ENCODE measurements around the gene ADGRE1. TPM values are rescaled to one million over a fixed set of nuclear protein-coding genes. Genes with fewer than 3 reads are reported as not detected.
"Not testable (repeated sequence)": the region's sequence is repeated elsewhere in the genome, so short reads cannot be mapped to it uniquely, and the experiment has no call there.

ADGRE1 gene
- total RNA-seq, 1 donor from 2014 or later = 1.8 TPM

DNA sequence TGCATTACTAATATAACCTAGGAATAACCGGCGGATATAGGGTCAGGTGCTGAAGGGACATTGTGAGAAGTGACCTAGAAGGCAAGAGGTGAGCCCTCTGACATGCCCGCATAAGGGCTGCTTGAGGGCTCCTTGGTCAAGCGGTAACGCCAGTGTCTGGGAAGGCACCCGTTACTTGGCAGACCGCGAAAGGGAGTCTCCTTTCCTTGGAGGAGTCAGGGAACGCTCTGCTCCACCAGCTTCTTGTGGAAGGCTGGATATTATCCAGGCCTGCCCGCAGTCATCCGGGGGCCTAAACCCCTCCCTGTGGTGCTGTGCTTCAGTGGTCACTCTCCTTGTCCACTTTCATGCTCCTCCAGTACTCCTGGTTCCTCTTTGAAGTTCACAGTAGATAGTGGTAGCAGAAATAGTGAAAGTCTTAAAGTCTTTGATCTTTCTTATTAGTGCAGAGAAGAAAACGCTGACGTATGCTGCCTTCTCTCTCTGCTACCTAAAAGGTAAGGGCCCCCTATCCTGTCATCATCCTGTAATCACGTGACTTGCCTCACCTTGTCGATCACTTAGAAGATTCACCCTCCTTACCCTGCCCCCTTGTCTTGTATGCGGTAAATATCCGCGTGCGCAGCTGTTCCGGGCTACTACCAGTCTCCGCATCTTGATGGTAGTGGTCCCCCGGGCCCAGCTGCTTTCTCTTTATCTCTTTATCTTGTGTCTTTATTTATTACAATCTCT, 18.1 kb upstream of the ADGRE1 start:
- intact Hi-C loops (cut with DNase I) = loop anchor here (10.0 kb wide), 1 partner anchor 245 kb away; no protein-coding TSS in a partner anchor
- not testable (repeated sequence) for ATAC-seq; DNase-seq (ENCODE audit: low spot score)

DNA sequence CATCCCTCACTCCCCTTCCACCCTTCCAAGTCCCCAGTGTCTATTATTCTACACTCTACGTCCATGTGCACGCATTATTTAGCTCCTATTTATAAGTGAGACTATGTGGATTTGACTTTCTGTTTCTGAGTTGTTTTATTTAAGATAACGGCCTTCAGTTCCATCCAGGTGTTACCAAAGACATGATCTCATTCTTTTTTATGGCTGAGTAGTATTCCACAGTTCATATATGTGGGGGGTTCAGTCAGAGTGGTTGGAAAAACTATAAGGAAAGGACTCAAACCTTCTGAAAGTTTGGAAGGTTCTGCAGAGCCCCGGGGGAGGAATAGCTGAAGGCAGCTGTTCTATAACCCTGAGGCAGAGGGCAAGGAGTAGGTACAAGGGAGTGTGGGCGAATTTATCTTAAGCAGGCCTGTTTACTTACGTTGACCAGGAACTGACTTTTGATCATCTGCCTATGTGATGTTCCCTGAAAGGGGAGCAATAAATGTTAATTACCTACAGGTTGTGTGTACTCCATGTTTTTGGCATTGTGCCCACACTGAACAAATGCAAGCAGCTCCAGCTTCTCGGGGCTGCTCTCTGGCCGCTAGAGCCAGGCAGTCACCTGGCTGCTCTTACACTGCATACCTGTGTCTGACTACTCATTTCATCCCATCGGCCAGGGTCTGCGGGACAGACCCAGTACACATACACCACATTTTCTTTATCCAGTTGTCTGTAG, 13.5 kb upstream of the ADGRE1 start:
- ATAC-seq = no peak
- intact Hi-C loops (cut with DNase I) = no loop called here

GRCh38 chr19:6875218-6875617, 12.2 kb upstream of the ADGRE1 start:
- no peak for ATAC-seq
- intact Hi-C loops (cut with DNase I) = no loop called here
- DNase-seq (ENCODE audit: low spot score) = no peak

More for the DNA sequence above, 13.5 kb upstream of the ADGRE1 start:
- no peak for DNase-seq (ENCODE audit: low spot score)

- DNase-seq (ENCODE audit: low spot score) (no peak), ATAC-seq (no peak)
- intact Hi-C loops (cut with DNase I) = no loop called here
Observed at GRCh38 chr19:6876748-6877147, 10.6 kb upstream of the ADGRE1 start.

GRCh38 chr19:6877766-6878165, 9.6 kb upstream of the ADGRE1 start:
- ATAC-seq (no peak), DNase-seq (ENCODE audit: low spot score) (no peak)
- intact Hi-C loops (cut with DNase I) = no loop called here

GRCh38 chr19:6886277-6886897, 992 bp upstream of the ADGRE1 start:
- intact Hi-C loops (cut with DNase I) = no loop called here
- DNase-seq (ENCODE audit: low spot score) (no peak), ATAC-seq (no peak)

DNA sequence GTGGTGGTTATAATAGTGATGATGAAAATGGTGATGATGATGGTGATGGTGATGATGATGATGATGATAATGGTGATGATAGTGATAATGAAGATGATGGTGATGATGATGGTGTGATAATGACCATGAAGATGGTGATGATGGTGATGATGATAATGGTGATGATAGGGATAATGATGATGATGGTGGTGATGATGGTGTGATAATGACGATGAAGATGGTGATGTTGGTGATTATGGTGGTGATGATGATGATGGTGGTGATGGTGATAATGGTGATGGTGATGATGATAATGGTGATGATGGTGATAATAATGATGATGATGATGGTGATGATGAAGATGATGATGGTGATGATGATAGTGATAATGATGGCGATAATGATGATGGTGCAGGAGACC, 1.6 kb downstream of the ADGRE1 start:
- DNase-seq (ENCODE audit: low spot score) = no peak
- intact Hi-C loops (cut with DNase I) = no loop called here
- ATAC-seq = no peak

GRCh38 chr19:6890401-6890913, 3.1 kb downstream of the ADGRE1 start:
- no peak for ATAC-seq
- DNase-seq (ENCODE audit: low spot score) = no peak
- intact Hi-C loops (cut with DNase I) = no loop called here

GRCh38 chr19:6890938-6891337, 3.6 kb downstream of the ADGRE1 start:
- intact Hi-C loops (cut with DNase I) = no loop called here
- no peak for ATAC-seq
- DNase-seq (ENCODE audit: low spot score) = no peak

- DNase-seq (ENCODE audit: low spot score) (no peak), ATAC-seq (no peak)
- intact Hi-C loops (cut with DNase I) = no loop called here
Observed at GRCh38 chr19:6891761-6892385, 4.5 kb downstream of the ADGRE1 start.

GRCh38 chr19:6894313-6894712, 6.9 kb downstream of the ADGRE1 start:
- intact Hi-C loops (cut with DNase I) = no loop called here
- ATAC-seq = no peak
- DNase-seq (ENCODE audit: low spot score) = no peak

DNA sequence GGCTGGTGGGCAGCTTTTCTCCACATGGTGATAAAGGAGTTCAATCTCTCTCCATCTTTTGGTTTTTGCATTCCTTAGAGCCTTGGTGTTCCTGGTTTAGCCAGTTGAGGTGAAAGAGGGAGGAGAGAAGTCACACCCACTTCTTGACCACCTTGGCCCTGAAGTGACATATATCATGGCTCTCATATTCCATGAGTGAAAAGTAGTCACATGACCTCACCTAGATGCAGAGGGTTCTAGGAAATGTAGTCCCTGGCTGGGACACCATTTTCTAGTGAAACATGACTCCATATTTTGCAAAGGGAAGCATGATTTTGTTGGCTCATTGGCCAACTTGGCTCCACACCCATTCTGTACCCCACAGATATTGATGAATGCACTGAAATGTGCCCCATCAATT, 16.1 kb downstream of the ADGRE1 start:
- intact Hi-C loops (cut with DNase I) = no loop called here
- DNase-seq (ENCODE audit: low spot score) (no peak), ATAC-seq (no peak)

DNA sequence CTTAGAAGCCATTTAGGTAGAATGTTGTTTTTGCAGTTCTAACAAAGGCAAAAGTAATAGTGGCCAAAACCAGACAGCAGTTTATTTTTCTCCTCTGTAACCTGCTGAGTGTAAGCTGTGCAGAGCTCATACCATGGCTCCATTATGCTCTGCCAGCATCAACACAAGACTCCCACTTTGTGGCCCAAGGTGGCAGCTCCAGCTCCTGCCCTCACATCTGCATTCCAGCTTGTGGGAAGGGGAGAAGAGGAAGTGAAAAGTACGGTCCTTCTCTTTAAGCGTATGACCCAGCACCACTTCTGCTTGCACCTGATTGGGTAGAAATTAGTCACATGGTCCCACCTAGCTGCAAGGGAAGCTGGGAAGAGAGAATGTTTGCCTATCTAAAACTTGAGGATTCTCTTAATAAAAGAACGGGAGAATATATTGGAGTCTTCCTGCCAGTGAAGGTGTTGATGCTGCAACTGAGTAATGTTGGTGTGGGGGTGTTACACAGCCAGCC, 19.2 kb downstream of the ADGRE1 start:
- DNase-seq (ENCODE audit: low spot score) (no peak), ATAC-seq (no peak)
- intact Hi-C loops (cut with DNase I) = no loop called here

DNA sequence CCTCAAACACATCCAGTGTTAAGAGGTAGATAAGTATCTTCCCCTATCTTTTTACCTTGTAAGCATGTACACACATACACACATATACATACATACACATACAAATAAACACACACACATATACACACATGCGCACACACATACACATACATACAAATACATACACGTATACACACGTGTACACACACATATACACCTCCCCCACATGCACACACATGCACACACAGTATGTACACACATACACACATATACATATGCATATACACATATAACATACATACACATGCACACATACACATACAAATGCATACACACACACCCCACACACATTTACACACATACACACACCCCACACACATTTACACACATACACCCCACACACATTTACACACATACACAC, 24.1 kb downstream of the ADGRE1 start:
- ATAC-seq (no peak), DNase-seq (ENCODE audit: low spot score) (no peak)
- intact Hi-C loops (cut with DNase I) = no loop called here

DNA sequence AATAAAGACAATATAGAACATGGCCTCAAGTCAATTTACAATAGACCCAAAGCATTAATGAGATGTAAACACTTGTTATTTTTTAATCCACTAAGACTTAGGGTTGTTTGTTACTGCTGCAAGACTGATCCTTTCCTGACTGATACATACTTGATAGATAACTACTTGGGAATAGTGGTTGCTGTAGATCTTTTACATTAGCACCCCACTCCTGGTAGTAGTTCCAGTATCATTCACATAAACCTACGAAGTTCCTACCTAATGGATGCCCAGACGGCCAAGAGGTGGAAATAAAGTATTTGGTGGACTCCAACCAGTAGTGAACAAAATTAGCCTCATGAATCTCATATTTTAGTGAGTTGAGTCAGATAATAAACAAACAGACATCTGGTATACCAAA, 26.9 kb downstream of the ADGRE1 start:
- ATAC-seq (no peak), DNase-seq (ENCODE audit: low spot score) (no peak)
- intact Hi-C loops (cut with DNase I) = no loop called here

- DNase-seq (ENCODE audit: low spot score) = no peak
- no peak for ATAC-seq
- intact Hi-C loops (cut with DNase I) = no loop called here
Observed at GRCh38 chr19:6916952-6917351, 29.6 kb downstream of the ADGRE1 start.

- no peak for ATAC-seq
- intact Hi-C loops (cut with DNase I) = no loop called here
- no peak for DNase-seq (ENCODE audit: low spot score)
Observed at GRCh38 chr19:6925386-6925785, 38.0 kb downstream of the ADGRE1 start.

DNA sequence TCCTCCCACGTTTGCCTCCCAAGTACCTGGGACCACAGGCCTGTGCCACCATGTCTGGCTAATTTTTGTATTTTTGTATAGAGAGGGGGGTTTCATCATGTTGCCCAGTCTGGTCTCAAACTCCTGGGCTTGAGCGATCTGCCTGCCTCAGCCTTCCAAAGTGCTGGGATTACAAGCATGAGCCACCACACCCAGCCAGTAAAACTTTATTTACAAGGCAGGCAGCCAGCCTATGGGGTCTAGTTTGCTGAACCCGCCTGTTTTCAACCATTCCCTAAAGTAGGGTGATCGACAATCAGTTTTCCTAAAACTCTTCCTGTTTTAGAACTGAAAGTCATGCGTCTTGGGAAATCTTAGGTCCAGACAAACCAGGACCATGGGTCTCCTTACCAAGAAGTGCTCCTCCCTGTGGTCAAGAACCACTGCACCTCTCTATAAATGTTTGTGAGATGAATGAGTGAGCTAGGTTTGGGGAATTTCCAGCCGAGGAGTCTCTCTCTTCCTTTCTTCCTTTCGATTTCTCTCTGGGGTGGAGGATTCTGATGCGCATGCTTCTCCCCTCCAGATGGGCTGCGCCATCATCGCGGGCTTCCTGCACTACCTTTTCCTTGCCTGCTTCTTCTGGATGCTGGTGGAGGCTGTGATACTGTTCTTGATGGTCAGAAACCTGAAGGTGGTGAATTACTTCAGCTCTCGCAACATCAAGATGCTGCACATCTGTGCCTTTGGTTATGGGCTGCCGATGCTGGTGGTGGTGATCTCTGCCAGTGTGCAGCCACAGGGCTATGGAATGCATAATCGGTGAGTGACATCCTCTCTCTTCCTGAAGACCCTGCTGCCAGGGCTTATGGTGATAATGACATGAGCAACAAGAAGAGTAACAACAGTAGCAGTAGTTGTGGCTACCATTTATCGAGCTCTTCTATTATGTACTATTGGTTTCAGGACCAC, 38.7 kb downstream of the ADGRE1 start:
- no peak for DNase-seq (ENCODE audit: low spot score)
- intact Hi-C loops (cut with DNase I) = no loop called here
- no peak for ATAC-seq
